Erythroblast (primary cell): Measurements from ENCODE around the gene GLS.

Experiments
- GATA1 ChIP-seq: IDR thresholded peaks from 2 replicates; pipeline ENCODE4 v1.6.1; 2011; ENCODE audit warnings: low read depth, mild to moderate bottlenecking, control low read depth, low read length, moderate library complexity
- POLR2A ChIP-seq: IDR thresholded peaks from 2 replicates; pipeline ENCODE4 v1.6.1; 2011; ENCODE audit warnings: mild to moderate bottlenecking, low read length

GRCh38 chr2:190938771-190939335 lies 58.2 kb downstream of the GLS start:
- no peak for TF ChIP-seq POLR2A
- no peak for TF ChIP-seq GATA1
